Prostate gland (tissue), 2 donors: ENCODE data around the gene CENPX. TPM values are rescaled to one million over a fixed set of nuclear protein-coding genes. Genes with fewer than 3 reads are reported as not detected.
A peak's percentile ranks its signal among the peaks of the same experiment; 100 is the strongest.

Experiments used
- DNase-seq: peaks from one replicate; pipeline ENCODE4 v3.0.0-alpha.2; 2019; ENCODE audit warnings: low spot score
- H3K27ac ChIP-seq, 2 donors: fragments of 200-600 bp; sonication (generic); 2 replicates each; pipeline ENCODE4 v1.5.1; 2017 to 2019
- H3K27me3 ChIP-seq: fragments of 200-600 bp; sonication (generic); replicated peaks from 2 replicates; pipeline ENCODE4 v1.5.1; 2019; ENCODE audit not compliant: insufficient read depth
- H3K36me3 ChIP-seq, 2 donors: fragments of 200-600 bp; sonication (generic); 1 replicate in 1 of 2; 2 replicates in 1 of 2; pipeline versions ENCODE4 v1.5.1 to v1.8.1; 2017 to 2019
- H3K4me1 ChIP-seq: fragments of 200-600 bp; sonication (generic); replicated peaks from 2 replicates; pipeline ENCODE4 v1.5.1; 2019
- H3K4me3 ChIP-seq, 2 donors: fragments of 200-600 bp; sonication (generic); 2 replicates each; pipeline ENCODE4 v1.5.1; 2017 to 2019
- H3K9me3 ChIP-seq: fragments of 200-600 bp; sonication (generic); 2 replicates; pipeline ENCODE4 v1.5.1; 2017
- POLR2A ChIP-seq: fragments of 450-650 bp; IDR thresholded peaks from one replicate; pipeline ENCODE4 v1.6.1; 2016; ENCODE audit warnings: antibody characterized with exemption, mild to moderate bottlenecking
- POLR2AphosphoS5 ChIP-seq: sonication (generic); formaldehyde crosslinking; IDR thresholded peaks from one replicate; pipeline ENCODE4 v1.6.1; 2017; ENCODE audit warnings: antibody characterized with exemption
- WGBS: methylation state at CpG from one replicate; pipeline ENCODE4 v1.1.5; 2018; 5-methylcytosine and 5-hydroxymethylcytosine counted together
- intact Hi-C: fragments of 100-400 bp; cut with DNase I; formaldehyde crosslinking; loops from one replicate; pipeline ENCODE4 v1.14.2; 2022
- total RNA-seq, 2 donors: library from RNA; depleted of rRNA; stranded (reverse); fragments of >200 nt; gene quantifications; one replicate each; pipeline ENCODE4 v1.1.0, GENCODE V29; 2016
- TF ChIP-seq, protein P1 (sequence below), 4 experiments: fragments of 200-600 bp in 2 of 4; fragments of 450-650 bp in 2 of 4; sonication (generic) in 2 of 4; IDR thresholded peaks; 1 replicate in 3 of 4; 2 replicates in 1 of 4; pipeline ENCODE4 v1.5.1; 2016 to 2019; ENCODE audit warnings: antibody characterized with exemption in 4 of 4, mild to moderate bottlenecking in 2 of 4, moderate library complexity in 2 of 4

The CENPX gene
- total RNA-seq, 2 donors from 2014 or later, result 84.9 to 263 TPM

DNA sequence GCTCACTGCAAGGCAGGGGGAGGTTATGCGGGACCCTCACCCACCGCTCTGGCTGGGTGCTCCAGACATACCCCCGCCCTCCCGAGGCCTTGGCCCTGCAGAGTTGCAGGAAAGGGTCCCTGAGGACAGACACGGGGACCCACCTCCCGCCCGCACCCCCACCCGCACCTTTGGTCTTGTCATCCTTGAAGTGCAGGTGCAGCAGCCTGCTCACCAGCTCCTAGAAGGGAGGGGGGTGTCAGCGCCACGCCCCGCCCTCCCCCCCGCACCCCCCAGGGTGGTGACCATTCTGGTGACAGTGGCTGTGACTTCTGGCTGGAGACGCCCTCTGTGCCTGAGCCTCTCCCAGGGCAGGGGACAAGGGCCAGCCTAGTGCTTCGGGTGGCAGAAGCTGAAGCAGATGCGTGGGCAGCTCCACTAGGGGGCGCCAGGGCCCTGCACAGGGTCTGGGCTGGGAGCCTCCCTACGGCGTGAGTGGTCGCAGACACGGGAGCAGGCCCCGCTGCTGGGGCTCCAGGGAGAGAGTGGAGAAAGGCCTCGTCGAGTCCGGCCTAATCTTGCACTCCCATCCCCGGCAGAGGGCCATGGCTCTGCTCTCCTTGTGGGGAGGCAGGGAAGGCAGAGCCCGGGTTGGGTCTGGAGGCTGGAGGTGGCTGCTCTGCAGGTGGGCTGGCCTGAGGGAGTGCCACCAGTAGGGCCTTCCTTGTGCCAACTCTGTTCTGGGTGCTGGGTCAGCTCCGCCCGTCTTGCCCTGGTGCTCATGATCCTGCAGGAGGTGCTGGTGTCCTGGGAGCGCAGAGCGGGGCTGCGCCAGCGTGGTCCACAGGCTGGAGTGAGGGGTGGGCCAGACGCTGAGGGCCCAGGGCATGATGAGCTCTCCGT lies 2.7 kb downstream of the CENPX start:
- WGBS, result 66% methylated on average over 31 of the region's 34 CpGs

DNA sequence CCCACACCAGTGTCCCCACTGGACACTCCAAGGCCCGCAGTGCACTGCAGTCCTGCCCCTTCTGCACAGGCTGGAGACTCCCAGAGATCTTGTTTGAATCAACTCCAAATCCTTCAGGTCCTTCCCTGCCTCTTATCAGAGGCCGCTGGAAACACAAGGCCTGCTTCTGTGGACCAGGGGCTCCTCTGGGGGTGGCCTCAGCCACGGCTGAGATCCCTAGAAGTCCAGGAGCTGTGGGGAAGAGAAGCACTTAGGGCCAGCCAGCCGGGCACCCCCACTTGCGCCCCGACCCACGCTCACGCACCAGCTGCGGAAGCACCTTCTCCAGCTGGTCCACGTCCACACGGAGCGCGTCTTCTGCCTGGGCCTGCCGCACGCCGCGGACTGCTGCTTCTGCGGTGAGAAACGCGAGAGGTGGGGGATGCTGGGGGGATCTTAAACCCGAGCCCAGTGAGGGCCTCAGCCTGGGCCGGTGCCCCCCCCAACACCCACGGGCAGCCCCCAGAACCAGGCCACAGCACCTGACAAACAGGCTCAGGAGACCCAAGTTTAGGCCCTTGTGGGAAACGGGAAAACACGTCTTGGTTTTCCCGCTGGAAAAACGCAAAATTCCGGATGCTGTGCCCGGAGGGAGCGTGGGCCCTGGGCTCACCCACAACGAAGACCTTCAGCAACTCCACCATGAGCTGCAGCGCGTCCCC lies 3.5 kb downstream of the CENPX start:
- DNase-seq, result no peak
- intact Hi-C loops, result no loop called here
- Histone ChIP-seq H3K4me1 (peaks cover 16% of the 10 kb centered on the region), H3K9me3 (no peaks in the 10 kb centered on the region), H3K27me3 (no peaks in the 10 kb centered on the region), H3K4me3 (no peak overlapping the region), H3K36me3 (no peaks in the 10 kb centered on the region), H3K27ac (no peak overlapping the region)
- WGBS, result 81% methylated on average over 33 of the region's 33 CpGs
- TF ChIP-seq, protein P1, sequence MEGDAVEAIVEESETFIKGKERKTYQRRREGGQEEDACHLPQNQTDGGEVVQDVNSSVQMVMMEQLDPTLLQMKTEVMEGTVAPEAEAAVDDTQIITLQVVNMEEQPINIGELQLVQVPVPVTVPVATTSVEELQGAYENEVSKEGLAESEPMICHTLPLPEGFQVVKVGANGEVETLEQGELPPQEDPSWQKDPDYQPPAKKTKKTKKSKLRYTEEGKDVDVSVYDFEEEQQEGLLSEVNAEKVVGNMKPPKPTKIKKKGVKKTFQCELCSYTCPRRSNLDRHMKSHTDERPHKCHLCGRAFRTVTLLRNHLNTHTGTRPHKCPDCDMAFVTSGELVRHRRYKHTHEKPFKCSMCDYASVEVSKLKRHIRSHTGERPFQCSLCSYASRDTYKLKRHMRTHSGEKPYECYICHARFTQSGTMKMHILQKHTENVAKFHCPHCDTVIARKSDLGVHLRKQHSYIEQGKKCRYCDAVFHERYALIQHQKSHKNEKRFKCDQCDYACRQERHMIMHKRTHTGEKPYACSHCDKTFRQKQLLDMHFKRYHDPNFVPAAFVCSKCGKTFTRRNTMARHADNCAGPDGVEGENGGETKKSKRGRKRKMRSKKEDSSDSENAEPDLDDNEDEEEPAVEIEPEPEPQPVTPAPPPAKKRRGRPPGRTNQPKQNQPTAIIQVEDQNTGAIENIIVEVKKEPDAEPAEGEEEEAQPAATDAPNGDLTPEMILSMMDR (IDR thresholded peaks at IDR 0.05), result no peak
- TF ChIP-seq POLR2AphosphoS5 (no peak), POLR2A (no peak)

More for the DNA sequence above, 2.7 kb downstream of the CENPX start:
- no peaks in the 10 kb centered on the region for H3K27me3 ChIP-seq
- no peak for DNase-seq
- no peak overlapping the region for H3K4me3 ChIP-seq
- no peaks in the 10 kb centered on the region for H3K9me3 ChIP-seq
- intact Hi-C loops, result loop anchor here (2.0 kb wide), 1 partner anchor 61 kb away; no protein-coding TSS in a partner anchor
- H3K36me3 ChIP-seq, result no peaks in the 10 kb centered on the region
- peaks cover 18% of the 10 kb centered on the region for H3K4me1 ChIP-seq
- TF ChIP-seq, protein P1 (IDR thresholded peaks at IDR 0.05), result peak; percentile 36 to 55 (median 40)
- no peak for TF ChIP-seq POLR2AphosphoS5
- H3K27ac ChIP-seq, result no peak overlapping the region

DNA sequence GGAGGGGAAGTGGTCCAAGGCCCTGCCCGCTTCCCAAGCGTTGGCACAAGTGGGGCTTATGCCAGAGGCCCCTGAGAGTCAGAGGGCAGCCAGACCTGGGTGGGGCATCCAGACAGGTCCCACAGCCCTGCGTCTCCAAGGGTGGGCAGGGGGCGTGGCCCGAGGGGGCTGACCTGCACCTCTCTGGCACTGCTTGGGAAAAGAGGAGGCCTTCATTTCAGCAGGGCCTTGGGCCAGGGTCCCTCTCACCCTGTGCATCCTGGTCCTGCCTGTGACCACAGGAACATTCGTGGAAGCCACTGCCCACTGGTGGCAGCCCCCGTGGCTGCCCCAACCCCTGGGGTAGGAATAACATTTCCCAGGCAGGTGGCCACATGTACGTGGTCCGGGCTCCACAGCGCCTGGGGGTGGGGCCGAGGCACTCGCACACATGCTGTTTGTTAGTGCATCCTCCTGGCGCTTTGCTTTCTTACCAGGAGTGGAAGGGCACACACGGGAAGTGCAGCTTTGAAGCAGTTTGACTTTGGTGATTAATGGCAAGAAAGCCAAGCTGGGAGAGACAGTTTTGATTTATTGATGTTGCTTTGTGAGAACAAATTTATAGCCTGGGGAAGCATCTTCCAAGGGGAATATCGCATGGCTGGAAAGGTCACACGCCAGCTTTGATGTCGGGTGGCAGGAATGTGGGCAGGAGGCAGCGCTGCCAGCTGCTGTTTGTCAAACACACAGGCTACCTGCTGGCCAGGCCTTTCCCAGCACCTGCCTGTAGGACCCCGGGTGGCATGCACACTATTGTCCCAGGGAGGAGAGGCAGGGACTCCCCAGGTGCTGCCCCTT lies 4.3 kb downstream of the CENPX start:
- peaks cover 11% of the 10 kb centered on the region for H3K4me1 ChIP-seq
- no peak for DNase-seq
- no peaks in the 10 kb centered on the region for H3K27me3 ChIP-seq
- TF ChIP-seq POLR2AphosphoS5 (peak; percentile 21), POLR2A (no peak)
- TF ChIP-seq, protein P1 (IDR thresholded peaks at IDR 0.05), result no peak
- no peak overlapping the region for H3K27ac ChIP-seq
- H3K36me3 ChIP-seq, result no peaks in the 10 kb centered on the region
- H3K4me3 ChIP-seq, result no peak overlapping the region
- no peaks in the 10 kb centered on the region for H3K9me3 ChIP-seq
- intact Hi-C loops, result no loop called here
- 56% methylated on average over 19 of the region's 19 CpGs for WGBS

DNA sequence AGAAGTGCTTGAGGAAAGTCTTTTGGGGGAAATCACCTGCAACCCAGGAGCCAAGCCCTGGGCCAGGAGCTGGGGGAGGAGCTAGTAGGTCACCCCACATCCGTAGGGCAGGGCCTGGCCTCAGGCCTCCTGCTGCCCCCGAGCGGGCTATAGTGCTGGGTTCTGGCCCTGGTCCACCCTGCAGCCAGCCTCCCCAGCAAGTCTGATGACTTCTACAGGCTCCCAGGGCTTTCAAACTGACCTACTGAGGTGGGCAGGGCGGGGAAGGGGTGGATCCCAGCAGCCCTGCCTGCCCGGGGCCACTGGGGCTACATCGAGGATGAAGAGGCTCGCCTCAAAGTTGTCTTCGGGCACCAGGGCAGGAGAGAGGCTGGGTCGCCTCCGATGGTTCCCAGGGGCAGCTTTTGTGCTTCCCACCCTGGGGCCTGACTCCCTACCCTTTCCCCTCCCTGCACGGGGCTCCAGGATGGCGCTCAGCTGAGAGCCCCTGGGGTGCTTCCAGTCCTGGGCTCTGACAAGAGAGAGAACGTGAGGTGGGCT lies 5.0 kb downstream of the CENPX start:
- TF ChIP-seq POLR2AphosphoS5, result no peak
- H3K4me1 ChIP-seq, result peaks cover 11% of the 10 kb centered on the region
- no peaks in the 10 kb centered on the region for H3K36me3 ChIP-seq
- H3K4me3 ChIP-seq, result no peak overlapping the region
- H3K9me3 ChIP-seq, result no peaks in the 10 kb centered on the region
- 84% methylated on average over 12 of the region's 13 CpGs for WGBS
- DNase-seq, result no peak
- intact Hi-C loops, result no loop called here
- no peaks in the 10 kb centered on the region for H3K27me3 ChIP-seq
- no peak overlapping the region for H3K27ac ChIP-seq
